ENCODE measurements around the gene NUP37. TPM values are rescaled to one million over a fixed set of nuclear protein-coding genes. Genes with fewer than 3 reads are reported as not detected.
"Not testable (repeated sequence)": the region's sequence is repeated elsewhere in the genome, so short reads cannot be mapped to it uniquely, and the experiment has no call there.

Gene NUP37, protein sequence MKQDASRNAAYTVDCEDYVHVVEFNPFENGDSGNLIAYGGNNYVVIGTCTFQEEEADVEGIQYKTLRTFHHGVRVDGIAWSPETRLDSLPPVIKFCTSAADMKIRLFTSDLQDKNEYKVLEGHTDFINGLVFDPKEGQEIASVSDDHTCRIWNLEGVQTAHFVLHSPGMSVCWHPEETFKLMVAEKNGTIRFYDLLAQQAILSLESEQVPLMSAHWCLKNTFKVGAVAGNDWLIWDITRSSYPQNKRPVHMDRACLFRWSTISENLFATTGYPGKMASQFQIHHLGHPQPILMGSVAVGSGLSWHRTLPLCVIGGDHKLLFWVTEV
- total RNA-seq: 100 to 1,000 TPM; 100 to 108 TPM

DNA sequence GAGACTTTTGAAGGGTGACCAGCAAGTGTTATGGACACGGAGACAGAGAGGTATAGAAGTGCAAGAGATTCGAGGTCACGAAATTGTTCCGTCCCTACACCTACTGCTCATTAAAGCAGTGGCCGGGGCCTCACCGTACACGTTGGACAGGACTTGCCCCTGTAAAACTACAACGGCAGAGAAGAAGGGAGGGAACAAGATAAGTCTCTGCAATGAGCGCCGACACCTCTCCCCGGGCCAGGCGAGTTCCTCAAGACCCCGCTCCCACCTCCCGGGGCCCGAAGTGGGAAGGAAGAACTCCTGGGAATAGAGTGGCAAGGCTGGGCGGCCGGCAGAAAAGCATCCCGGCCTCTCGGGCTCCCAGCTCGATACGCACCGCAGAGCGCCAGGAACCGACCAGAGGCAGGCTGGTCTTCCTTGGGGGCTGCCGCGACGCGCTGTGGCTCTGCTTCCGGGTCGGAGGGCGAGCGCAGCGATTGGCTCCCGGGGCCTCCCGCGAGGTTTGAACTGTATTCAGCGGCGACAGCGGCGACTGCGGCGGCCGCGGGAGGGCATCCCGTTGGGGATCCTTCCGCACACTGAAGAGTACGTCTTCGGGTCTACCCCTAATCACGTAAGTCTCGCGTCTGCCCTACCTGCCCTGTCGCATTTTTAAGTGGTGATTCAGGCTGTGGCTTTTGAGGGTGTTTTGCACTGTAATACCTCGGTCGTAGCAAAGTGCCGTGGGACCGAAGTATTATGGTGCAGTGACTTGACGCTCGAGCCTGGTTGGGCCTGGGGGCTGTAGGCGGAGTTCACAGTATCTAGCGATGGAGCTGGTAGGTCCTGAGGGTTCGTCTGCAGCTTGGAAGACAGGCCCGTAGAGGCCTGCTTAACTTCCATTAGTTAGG, at the start of gene NUP37, which contains the start of gene PARPBP:
Gene NUP37 (minus strand): TSS at position 441 of the 890 bp plus-strand sequence. CDS start 1,596 bp downstream, outside the sequence.
Gene PARPBP (plus strand): TSS at position 510 of the 890 bp plus-strand sequence. CDS start 3,706 bp downstream, outside the sequence.
- CTCF ChIA-PET: interaction anchor here (0.6 kb wide), 1 partner anchor 9 kb away, joined by 3 read pairs; no protein-coding TSS in a partner anchor
- DNase-seq: peak; percentile 96
- Mint-ChIP-seq H3K36me3 (ENCODE audit: low read depth) (peaks cover 35% of the 10 kb centered on the region), H3K4me3 (peak within 1 kb of the TSS; percentile 95), H3K4me1 (peaks cover 19% of the 10 kb centered on the region), H3K9me3 (ENCODE audit: low read depth) (no peaks in the 10 kb centered on the region), H3K27ac (peak within 1 kb of the TSS; percentile 95), H3K27me3 (no peaks in the 10 kb centered on the region)
- POLR2A ChIA-PET: interaction anchor here (0.7 kb wide), 1 partner anchor 58 kb away, joined by 4 read pairs; the partner anchor contains the start of gene WASHC3
- ATAC-seq: peak; percentile 93
- intact Hi-C loops (cut with DNase I, micrococcal nuclease): loop anchor here (1.0 to 10.0 kb wide), 5 partner anchors 58 to 1855 kb away; partner anchors contain the start of genes DEPDC4 (in 1 of the 2), DRAM1 (in 1 of the 2), GNPTAB (in 1 of the 2) and SCYL2 (in 1 of the 2)

DNA sequence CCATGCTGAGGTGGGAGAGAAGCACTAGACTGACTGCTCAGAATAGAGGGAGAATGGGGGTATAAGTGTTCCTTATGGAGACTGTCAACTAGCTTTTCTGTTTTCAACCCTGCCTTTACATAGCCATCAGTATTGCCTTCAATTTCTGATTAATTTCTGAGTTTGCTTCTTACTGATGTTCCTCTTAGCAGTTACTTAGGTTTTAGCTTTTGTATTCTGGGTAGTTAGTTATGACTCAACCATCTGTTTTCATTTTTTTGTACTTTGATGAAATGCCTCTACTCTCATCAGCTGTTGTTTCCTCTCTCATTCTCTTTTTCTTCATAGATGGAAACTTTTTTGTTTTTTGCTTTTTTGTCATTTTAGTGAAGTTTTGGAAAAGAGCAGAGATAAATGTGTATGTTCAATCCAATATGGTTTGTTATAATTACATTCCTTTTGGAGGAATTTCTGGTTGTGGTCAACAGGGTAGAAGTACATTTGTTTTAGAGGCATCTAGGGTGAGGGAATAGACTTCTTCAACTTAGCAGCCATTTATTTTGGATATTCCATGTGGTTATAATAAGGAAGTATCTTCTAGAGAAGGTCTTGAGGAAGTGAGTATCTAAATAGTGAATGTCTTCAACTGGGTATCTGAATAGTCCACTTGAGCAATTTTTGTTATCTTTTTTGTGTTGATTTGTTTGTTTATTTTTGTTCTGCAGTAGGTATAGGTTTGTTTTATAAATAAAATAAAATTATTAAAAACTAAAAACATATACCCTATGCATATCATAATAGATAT, 48.1 kb upstream of the NUP37 start:
- CTCF ChIA-PET: interaction anchor here (0.6 to 1.2 kb wide), 2 partner anchors 8 to 251 kb away, joined by 3 read pairs; no protein-coding TSS in a partner anchor
- peak overlapping the region; percentile 14 for H3K27ac Mint-ChIP-seq
- H3K9me3 Mint-ChIP-seq (ENCODE audit: low read depth): no peaks in the 10 kb centered on the region
- intact Hi-C loops (cut with DNase I, micrococcal nuclease): loop anchor here in 1 of 2 experiments (2.0 to 5.0 kb wide), 2 partner anchors 29 to 231 kb away; partner anchors contain the start of gene PMCH
- POLR2A ChIA-PET: no interaction called here
- ATAC-seq (peak; percentile 78), DNase-seq (no peak)
- peaks cover 10% of the 10 kb centered on the region for H3K36me3 Mint-ChIP-seq (ENCODE audit: low read depth)
- H3K4me3 Mint-ChIP-seq: no peak overlapping the region
- H3K27me3 Mint-ChIP-seq: no peaks in the 10 kb centered on the region
- H3K4me1 Mint-ChIP-seq: peaks cover 14% of the 10 kb centered on the region

DNA sequence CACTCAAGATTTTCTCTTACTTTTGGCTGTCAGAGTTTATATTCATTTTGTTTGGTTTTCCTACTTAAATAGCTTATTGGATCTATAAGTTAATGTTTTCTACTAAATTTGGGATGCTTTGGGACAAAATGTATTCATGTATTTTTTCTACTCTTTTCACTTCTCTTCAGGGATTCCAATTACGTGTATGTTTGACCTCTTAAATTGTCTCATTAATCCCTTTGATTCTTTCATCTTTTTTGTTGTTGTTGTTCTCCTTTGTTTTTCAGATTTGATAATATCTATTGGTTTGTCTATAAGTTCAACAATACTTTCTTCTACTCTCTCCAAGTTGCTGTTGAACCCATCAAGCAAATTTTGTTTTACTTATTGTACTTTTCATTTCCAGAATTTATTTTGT, 43.5 kb upstream of the NUP37 start:
- no peak overlapping the region for H3K4me3 Mint-ChIP-seq
- H3K36me3 Mint-ChIP-seq (ENCODE audit: low read depth): peaks cover 7% of the 10 kb centered on the region
- H3K4me1 Mint-ChIP-seq: peaks cover 11% of the 10 kb centered on the region
- intact Hi-C loops (cut with DNase I, micrococcal nuclease): no loop called here
- POLR2A ChIA-PET: no interaction called here
- no peak overlapping the region for H3K27ac Mint-ChIP-seq
- no peaks in the 10 kb centered on the region for H3K27me3 Mint-ChIP-seq
- ATAC-seq (no peak), DNase-seq (no peak)
- H3K9me3 Mint-ChIP-seq (ENCODE audit: low read depth): no peaks in the 10 kb centered on the region
- CTCF ChIA-PET: no interaction called here

DNA sequence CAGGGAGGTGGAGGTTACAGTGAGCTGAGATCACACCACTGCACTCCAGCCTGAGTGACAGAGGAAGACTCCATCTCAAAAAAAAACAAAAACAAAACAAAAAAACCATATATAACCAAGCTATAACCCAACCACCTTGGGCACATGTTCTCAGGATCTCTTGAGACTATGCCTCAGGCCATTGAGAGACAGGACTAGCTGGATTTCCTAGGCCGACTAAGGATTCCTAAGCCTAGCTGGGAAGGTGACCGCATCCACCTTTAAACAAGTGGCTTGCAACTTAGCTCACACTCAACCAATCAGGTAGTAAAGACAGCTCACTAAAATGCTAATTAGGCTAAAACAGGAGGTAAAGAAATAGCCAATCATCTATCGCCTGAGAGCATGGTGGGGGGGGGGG, 35.3 kb upstream of the NUP37 start:
- DNase-seq; POLR2A ChIA-PET; H3K27me3 Mint-ChIP-seq; H3K36me3 Mint-ChIP-seq (ENCODE audit: low read depth); H3K4me3 Mint-ChIP-seq; ATAC-seq; H3K9me3 Mint-ChIP-seq (ENCODE audit: low read depth); intact Hi-C loops (cut with DNase I, micrococcal nuclease); H3K4me1 Mint-ChIP-seq; H3K27ac Mint-ChIP-seq: not testable (repeated sequence)
- CTCF ChIA-PET: interaction anchor here (0.7 kb wide), 1 partner anchor 50 kb away, joined by 3 read pairs; no protein-coding TSS in a partner anchor

DNA sequence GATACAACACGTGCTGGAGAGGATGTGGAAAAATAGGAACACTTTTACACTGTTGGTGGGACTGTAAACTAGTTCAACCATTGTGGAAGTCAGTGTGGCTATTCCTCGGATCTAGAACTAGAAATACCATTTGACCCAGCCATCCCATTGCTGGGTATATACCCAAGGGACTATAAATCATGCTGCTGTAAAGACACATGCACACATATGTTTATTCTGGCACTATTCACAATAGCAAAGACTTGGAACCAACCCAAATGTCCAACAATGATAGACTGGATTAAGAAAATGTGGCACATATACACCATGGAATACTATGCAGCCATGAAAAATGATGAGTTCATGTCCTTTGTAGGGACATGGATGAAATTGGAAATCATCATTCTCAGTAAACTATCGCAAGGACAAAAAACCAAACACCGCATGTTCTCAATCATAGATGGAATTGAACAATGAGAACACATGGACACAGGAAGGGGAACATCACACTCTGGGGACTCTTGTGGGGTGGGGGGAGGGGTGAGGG, 27.2 kb upstream of the NUP37 start:
- H3K9me3 Mint-ChIP-seq (ENCODE audit: low read depth); H3K27me3 Mint-ChIP-seq; H3K4me3 Mint-ChIP-seq; POLR2A ChIA-PET; ATAC-seq; H3K4me1 Mint-ChIP-seq; CTCF ChIA-PET; DNase-seq; intact Hi-C loops (cut with DNase I, micrococcal nuclease); H3K27ac Mint-ChIP-seq; H3K36me3 Mint-ChIP-seq (ENCODE audit: low read depth): not testable (repeated sequence)

DNA sequence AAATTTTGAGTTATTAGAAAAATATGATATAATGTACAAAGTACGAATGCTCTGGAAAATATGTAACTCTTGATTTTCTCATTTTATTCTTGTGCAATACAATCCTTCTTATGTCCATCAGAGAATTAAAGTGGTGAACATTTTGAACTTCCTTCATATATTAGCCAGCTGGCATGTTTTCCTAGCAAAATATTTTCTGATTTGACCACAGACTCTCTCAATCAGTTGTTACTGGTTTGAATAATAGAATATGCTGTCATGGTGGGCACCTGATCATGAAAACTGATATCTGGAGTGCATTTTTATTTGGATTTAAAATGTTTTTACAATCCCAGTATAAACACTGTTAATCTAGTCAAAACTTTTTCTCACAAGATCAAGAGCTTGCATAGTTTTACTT, 24.3 kb upstream of the NUP37 start:
- Mint-ChIP-seq H3K27me3 (no peaks in the 10 kb centered on the region), H3K4me3 (no peak overlapping the region), H3K27ac (no peak overlapping the region), H3K4me1 (peaks cover 9% of the 10 kb centered on the region), H3K9me3 (ENCODE audit: low read depth) (peaks cover 4% of the 10 kb centered on the region), H3K36me3 (ENCODE audit: low read depth) (peaks cover 14% of the 10 kb centered on the region)
- DNase-seq: no peak
- ChIA-PET CTCF (no interaction called here), POLR2A (no interaction called here)
- no peak for ATAC-seq
- intact Hi-C loops (cut with DNase I, micrococcal nuclease): no loop called here

DNA sequence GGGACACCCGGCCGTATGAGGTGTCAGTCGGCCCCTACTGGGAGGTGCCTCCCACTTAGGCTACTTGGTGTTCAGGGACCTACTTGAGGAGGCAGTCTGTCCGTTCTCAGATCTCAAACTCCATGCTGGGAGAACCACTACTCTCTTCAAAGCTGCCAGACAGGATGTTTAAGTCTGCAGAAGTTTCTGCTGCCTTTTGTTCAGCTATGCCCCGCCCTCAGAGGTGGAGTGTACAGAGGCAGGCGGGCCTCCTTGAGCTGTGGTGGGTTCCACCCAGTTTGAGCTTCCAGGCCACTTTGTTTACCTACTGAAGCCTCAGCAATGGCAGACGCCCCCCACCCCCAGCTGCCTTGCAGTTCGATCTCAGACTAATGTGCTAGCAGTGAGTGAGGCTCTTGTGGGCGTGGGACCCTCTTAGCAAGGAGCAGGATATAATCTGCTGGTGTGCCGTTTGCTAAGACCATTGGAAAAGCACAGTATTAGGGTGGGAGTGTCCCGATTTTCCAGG, 23.0 kb upstream of the NUP37 start:
- CTCF ChIA-PET; H3K4me3 Mint-ChIP-seq; H3K27me3 Mint-ChIP-seq; H3K9me3 Mint-ChIP-seq (ENCODE audit: low read depth); H3K27ac Mint-ChIP-seq; ATAC-seq; intact Hi-C loops (cut with DNase I, micrococcal nuclease); H3K4me1 Mint-ChIP-seq; DNase-seq: not testable (repeated sequence)
- H3K36me3 Mint-ChIP-seq (ENCODE audit: low read depth): peaks cover 21% of the 10 kb centered on the region
- POLR2A ChIA-PET: interaction anchor here (0.6 kb wide), 1 partner anchor 137 kb away, joined by 6 read pairs; no protein-coding TSS in a partner anchor

DNA sequence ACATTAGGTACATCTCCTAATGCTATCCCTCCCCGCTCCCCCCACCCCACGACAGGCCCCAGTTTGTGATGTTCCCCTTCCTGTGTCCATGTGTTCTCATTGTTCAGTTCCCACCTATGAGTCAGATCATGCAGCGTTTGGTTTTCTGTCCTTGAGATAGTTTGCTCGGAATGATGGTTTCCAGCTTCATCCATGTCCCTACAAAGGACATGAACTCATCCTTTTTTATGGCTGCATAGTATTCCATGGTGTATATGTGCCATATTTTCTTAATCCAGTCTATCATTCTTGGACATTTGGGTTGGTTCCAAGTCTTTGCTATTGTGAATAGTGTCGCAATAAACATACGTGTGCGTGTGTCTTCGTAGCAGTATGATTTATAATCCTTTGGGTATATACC, 17.7 kb upstream of the NUP37 start:
- H3K27ac Mint-ChIP-seq; H3K4me3 Mint-ChIP-seq; H3K27me3 Mint-ChIP-seq; POLR2A ChIA-PET; H3K4me1 Mint-ChIP-seq; H3K9me3 Mint-ChIP-seq (ENCODE audit: low read depth); ATAC-seq; intact Hi-C loops (cut with DNase I, micrococcal nuclease); DNase-seq: not testable (repeated sequence)
- peaks cover 32% of the 10 kb centered on the region for H3K36me3 Mint-ChIP-seq (ENCODE audit: low read depth)
- CTCF ChIA-PET: interaction anchor here (0.6 kb wide), 1 partner anchor 418 kb away, joined by 3 read pairs; no protein-coding TSS in a partner anchor

DNA sequence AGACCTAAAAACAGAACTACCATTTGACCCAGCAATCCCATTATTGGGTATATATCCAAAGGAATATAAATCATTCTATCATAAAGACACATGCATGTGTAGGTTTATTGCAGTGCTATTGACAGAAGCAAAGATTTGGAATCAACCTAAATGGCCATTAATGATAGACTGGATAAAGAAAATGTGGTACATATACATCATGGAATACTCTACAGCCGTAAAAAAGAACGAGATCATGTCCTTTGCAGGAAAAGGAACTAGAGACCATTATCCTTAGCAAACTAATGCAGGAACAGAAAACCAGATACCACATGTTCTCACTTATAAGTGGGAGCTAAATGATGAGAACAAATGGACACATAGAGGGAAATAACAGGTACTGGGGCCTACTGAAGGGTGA, 11.5 kb upstream of the NUP37 start:
- H3K4me3 Mint-ChIP-seq; ATAC-seq; H3K27me3 Mint-ChIP-seq; H3K9me3 Mint-ChIP-seq (ENCODE audit: low read depth); CTCF ChIA-PET; H3K4me1 Mint-ChIP-seq; intact Hi-C loops (cut with DNase I, micrococcal nuclease); H3K27ac Mint-ChIP-seq; POLR2A ChIA-PET; DNase-seq: not testable (repeated sequence)
- peaks cover 27% of the 10 kb centered on the region for H3K36me3 Mint-ChIP-seq (ENCODE audit: low read depth)

DNA sequence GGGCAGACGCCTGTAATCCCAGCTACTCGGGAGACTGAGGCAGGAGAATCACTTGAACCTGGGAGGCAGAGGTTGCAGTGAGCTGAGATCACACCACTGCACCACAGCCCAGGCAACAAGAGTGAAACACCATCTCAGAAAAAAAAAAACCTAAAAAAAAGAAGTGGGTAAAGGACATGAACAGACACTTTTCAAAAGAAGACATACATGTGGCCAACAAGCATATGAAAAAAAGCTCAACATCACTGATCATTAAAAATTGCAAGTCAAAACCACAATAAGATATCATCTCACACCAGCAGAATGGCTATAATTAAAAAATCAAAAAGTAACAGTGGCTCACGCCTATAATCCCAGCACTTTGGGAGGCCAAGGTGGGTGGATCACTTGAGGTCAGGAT, 10.8 kb upstream of the NUP37 start:
- H3K27me3 Mint-ChIP-seq; CTCF ChIA-PET; ATAC-seq; intact Hi-C loops (cut with DNase I, micrococcal nuclease); H3K27ac Mint-ChIP-seq; H3K4me1 Mint-ChIP-seq; H3K9me3 Mint-ChIP-seq (ENCODE audit: low read depth); H3K4me3 Mint-ChIP-seq; DNase-seq: not testable (repeated sequence)
- H3K36me3 Mint-ChIP-seq (ENCODE audit: low read depth): peaks cover 31% of the 10 kb centered on the region
- POLR2A ChIA-PET: interaction anchor here (0.6 kb wide), 1 partner anchor 621 kb away, joined by 3 read pairs; no protein-coding TSS in a partner anchor

Measured in activated CD4-positive, alpha-beta T cell treated with anti-CD3 and anti-CD28 coated beads for 36 hours (primary cell).